ENCODE measurements around the gene TYRO3. TPM values are rescaled to one million over a fixed set of nuclear protein-coding genes. Genes with fewer than 3 reads are reported as not detected.
"Not testable (repeated sequence)": the region's sequence is repeated elsewhere in the genome, so short reads cannot be mapped to it uniquely, and the experiment has no call there.

The TYRO3 gene
- total RNA-seq, 2 donors from 2014 or later: 1.7 to 2.9 TPM

DNA sequence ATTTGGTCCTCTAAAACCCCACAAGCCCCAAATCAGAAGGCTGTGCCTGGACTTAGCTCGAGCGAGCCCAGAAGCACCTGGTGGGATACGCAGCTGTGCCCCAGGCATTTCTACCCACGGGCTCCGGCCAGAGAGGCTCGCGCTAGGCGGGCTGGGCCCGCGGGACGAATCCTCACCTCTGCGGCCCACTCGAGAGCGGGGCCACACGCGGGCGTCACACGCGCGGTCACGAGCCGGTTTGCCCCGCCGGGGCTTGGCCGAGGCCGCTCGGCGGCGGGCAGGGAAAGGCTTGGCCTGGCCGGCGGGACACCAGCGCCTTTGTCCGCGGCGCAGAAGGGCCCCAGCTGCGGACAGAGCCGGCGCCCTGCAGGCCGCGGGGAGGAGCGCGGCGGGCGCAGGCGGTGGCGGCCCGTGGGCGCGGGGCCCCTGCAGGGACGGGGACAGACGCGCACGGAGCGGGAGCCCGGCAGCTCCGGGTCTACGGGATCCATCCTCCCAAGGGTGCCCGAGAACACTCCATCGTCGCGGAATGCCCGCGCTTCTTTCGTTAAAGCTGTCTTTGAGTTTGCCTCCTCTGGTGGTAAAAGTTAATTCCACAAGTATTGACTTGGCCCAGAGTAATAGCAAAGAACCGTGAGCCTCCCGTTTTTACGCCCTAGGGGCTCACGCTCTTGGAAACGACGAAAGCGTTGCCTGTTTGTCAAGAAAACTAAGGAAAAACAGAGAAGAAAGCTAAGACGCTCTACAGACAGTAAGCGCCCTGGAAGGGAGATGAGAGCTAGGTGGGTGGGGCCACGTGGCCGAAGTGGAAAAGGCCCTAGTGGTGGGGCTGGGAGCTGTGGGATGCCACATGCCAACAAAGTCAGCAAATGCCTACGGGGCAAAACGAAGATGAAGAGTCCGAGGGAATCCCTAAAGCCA lies 26.4 kb downstream of the TYRO3 start:
- DNase-seq (ENCODE audit: low spot score in 2 of 2): peak in 1 of 2 donors; percentile 36
- no peaks in the 10 kb centered on the region for H3K9me3 Mint-ChIP-seq
- no peaks in the 10 kb centered on the region for H3K36me3 Mint-ChIP-seq
- peak; percentile 70 to 84 for ATAC-seq
- H3K27ac Mint-ChIP-seq: no peak overlapping the region

DNA sequence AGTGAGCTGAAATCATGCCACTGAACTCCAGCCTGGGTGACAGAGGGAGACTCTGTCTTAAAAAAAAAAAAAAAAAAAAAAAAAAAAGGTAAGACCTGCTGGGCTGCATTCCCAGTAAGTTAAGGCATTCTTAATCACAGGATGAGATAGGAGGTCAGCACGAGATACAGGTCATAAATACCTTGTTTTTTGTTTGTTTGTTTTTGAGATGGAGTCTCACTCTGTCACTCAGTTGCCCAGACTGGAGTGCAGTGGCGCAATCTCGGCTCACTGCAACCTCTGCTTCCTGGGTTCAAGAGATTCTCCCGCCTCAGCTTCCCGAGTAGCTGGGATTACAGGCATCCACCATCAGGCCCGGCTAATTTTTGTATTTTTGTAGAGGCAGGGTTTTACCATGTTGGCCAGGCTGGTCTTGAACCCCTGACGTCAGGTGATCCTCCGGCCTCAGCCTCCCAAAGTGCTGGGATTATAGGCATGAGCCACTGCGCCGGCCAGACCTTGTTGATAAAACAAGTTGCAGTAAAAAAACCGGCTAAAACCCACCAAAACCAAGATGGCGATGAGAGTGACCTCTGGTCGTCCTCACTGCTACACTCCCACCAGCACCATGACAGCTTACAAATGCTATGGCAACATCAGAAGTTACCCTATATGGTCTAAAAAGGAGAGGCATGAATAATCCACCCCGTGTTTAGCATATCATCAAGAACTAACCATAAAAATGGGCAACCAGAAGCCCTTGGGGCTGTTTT lies 27.7 kb downstream of the TYRO3 start:
- not testable (repeated sequence) for H3K36me3 Mint-ChIP-seq; DNase-seq (ENCODE audit: low spot score in 2 of 2); H3K27ac Mint-ChIP-seq; H3K9me3 Mint-ChIP-seq; ATAC-seq

DNA sequence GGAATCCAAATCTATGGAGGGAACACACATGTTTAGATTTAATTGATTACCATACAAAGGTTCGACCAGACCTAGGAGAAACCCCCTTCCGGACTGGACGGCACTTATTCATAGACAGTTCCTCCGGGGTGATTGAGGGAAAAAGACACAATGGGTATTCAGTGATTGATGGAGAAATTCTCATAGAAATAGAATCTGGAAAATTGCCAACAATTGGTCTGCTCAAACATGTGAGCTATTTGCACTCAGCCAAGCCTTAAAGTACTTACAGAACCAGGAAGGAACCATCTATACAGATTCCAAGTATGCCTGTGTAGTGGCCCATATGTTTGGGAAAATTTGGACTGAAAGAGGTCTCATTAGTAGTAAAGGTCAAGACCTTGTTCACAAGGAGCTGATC lies 30.0 kb downstream of the TYRO3 start:
- ATAC-seq: not testable (repeated sequence)

DNA sequence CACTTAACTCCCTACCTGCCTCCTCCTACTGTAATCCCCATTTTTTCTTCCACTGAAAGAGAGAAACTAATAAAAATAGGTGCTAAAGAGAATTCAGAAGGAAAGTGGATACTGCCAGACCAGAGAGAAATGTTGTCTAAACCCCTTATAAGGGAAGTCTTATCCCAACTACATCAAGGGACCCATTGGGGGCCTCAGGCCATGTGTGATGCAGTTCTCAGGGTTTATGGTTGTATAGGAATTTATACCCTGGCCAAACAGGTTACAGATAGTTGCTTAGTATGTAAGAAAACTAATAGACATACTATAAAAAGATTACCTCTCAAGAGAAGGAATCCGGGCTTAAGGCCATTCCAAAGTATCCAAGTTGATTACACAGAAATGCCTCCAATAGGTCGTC lies 30.6 kb downstream of the TYRO3 start:
- ATAC-seq; DNase-seq (ENCODE audit: low spot score in 2 of 2); H3K27ac Mint-ChIP-seq; H3K36me3 Mint-ChIP-seq; H3K9me3 Mint-ChIP-seq: not testable (repeated sequence)

More for the DNA sequence above, 30.0 kb downstream of the TYRO3 start:
- DNase-seq (ENCODE audit: low spot score in 2 of 2); H3K36me3 Mint-ChIP-seq; H3K9me3 Mint-ChIP-seq; H3K27ac Mint-ChIP-seq: not testable (repeated sequence)

DNA sequence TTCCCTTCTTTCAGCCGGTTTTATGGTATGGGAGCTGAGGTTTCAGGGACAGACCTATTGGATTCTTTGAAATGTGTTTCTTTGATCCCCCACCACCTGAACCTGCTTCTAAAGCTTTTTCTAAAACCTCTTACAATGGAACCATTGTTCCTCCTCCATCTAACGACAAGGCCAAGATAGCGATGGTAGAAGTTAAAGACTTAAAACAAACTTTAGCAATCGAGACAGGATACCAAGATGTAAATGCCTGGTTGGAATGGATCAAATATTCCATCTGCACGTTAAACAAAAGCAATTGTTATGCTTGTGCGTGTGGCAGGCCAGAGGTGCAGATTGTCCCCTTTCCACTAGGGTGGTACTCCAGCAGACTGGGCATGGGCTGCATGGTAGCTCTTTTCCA lies 32.2 kb downstream of the TYRO3 start:
- not testable (repeated sequence) for ATAC-seq

DNA sequence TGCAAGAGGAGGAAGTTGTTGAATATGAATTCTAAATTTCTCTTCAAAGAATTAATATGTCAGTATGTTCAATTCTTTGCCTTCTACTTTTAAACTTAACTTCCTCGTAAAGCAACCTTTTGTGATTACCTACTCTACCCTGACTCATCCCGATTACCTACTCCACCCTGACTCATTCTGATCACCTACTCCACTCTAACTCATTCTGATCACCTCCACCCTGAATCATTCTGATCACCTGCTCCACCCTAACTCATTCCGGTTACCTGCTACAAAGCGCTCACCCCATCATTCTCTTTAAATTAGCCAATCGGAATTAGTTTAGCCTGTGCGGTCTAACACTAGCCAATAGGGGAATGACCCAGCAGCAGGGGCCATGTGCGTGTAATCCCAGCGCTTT lies 33.7 kb downstream of the TYRO3 start:
- not testable (repeated sequence) for H3K27ac Mint-ChIP-seq; H3K9me3 Mint-ChIP-seq; H3K36me3 Mint-ChIP-seq; ATAC-seq; DNase-seq (ENCODE audit: low spot score in 2 of 2)

More for the DNA sequence above, 32.2 kb downstream of the TYRO3 start:
- not testable (repeated sequence) for H3K9me3 Mint-ChIP-seq; DNase-seq (ENCODE audit: low spot score in 2 of 2); H3K27ac Mint-ChIP-seq; H3K36me3 Mint-ChIP-seq

DNA sequence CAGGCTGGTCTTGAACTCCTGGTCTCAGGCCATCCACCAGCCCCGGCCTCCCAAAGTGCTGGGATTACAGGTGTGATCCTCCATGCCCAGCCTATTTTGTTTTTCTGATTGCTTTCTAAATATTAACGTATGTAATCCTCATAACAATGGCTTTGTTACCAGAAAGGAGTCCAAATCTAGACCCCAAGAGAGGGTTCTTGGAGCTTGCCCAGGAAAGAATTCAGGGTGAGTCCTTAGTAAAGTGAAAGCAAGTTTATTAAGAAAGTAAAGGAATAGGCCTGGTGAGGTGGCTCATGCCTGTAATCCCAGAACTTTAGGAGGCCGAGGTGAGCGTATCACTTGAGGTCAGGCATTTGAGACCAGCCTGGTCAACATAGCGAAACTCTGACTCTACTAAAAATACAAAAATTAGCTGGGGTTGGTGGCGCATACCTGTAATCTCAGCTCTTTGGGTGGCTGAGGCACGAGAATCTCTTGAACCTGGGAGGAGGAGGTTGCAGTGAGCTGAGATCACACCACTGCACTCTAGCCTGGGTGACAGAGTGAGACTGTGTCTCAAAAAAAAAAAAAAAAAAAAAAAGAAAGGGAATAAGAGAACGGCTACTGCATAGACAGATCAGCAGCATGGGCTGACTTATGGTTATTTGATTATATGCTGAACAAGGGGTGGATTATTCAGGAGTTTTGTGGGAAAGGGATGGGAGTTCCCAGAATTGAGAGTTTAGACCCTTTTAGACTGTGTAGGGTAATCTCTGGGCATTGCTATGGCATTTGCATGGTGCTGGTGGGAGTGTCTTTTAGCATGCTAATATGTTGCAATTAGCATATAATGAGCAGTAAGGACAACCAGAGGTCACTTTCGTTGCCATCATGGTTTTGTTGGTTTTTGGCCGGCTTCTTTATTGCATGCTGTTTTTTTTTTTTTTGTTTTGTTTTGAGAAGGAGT lies 36.1 kb downstream of the TYRO3 start:
- DNase-seq (ENCODE audit: low spot score in 2 of 2) (no peak), ATAC-seq (no peak)
- no peaks in the 10 kb centered on the region for H3K36me3 Mint-ChIP-seq
- no peaks in the 10 kb centered on the region for H3K9me3 Mint-ChIP-seq
- no peak overlapping the region for H3K27ac Mint-ChIP-seq

DNA sequence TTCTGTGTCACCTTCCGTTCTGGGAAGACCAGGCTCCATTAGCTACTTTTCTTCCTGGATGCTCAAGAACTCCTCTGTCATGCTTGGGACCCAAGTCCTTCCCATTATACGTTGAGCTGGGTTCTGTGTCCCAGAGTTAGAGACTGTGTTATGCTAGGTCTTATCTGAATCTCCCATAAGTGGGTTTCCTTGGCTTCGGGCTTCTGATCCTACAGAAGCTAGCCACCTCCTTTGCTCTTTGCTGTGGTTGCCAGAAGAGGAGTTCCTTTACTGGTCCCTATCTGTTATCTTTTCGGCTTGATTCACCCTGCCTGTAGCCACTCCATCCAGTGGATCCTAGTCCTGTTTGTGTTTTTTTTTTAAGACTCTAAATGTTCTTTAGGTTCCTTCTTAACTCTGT lies 38.0 kb downstream of the TYRO3 start:
- Mint-ChIP-seq H3K36me3 (no peaks in the 10 kb centered on the region), H3K9me3 (no peaks in the 10 kb centered on the region), H3K27ac (no peak overlapping the region)
- ATAC-seq (no peak), DNase-seq (ENCODE audit: low spot score in 2 of 2) (no peak)

DNA sequence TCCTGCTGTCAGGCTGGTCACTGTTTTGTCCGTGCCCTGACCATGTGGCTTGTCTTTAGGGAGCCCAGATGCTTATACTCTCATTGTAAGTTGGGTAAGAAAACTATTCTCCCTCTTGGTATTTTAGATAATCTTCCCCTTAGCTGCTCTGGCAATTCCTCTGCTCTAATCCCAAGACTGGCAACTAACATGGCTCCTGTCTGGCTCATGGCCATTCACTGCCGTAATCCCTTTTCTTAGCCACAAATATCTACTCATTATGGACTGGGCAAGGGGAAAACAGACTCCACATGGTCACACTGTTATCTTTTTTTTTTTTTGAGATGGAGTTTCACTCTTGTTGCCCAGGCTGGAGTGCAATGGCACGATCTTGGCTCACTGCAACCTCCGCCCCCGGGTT lies 38.8 kb downstream of the TYRO3 start:
- DNase-seq (ENCODE audit: low spot score in 2 of 2) (no peak), ATAC-seq (no peak)
- Mint-ChIP-seq H3K9me3 (no peaks in the 10 kb centered on the region), H3K36me3 (no peaks in the 10 kb centered on the region), H3K27ac (no peak overlapping the region)

DNA sequence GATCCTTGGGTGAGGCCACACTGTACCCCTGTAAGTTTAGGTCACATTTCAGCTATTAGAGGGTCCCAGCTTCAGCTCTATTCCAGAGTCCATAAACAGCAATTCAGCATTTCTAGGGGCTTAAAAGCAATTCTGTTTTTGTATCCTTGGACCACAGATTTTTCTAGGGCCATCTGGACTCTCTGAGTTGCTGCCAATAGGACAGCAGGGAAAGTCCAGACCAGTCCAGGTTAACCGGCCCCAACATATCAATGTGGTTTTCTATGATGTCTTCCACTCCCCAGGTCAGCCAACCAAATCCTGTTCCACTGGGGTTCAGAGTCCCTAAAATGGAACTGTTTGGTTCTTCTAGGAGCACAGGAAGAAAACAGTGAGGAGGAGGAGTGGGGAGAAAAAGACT lies 40.0 kb downstream of the TYRO3 start:
- Mint-ChIP-seq H3K36me3 (no peaks in the 10 kb centered on the region), H3K9me3 (no peaks in the 10 kb centered on the region), H3K27ac (no peak overlapping the region)
- DNase-seq (ENCODE audit: low spot score in 2 of 2) (no peak), ATAC-seq (no peak)

DNA sequence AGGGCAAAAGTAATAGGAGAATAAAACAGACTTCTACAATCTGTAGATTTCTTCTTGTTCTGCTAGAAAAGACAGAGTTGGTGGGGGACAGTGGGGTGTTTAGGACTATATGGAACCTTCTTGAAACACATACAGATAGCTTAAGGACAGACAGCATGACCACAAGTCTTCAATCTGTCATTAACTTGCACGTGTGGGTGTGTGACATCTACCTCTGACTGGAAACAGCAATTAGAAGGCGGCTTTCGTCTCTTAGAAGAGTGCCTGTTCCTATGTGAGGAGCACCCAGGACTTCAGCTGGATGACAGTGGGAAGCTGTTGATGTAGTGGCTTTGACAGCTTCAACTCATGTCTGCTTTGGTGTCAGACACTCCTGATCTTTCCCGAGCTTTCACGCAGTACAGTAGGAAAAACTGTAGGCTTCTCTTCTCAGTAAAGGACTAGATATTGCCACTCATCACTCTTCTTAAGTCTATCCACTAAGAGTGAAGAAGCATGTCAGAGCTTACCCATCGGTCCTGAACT lies 44.5 kb downstream of the TYRO3 start:
- ATAC-seq (no peak), DNase-seq (ENCODE audit: low spot score in 2 of 2) (no peak)
- peak overlapping the region in 1 of 2 donors; percentile 10 for H3K27ac Mint-ChIP-seq
- H3K9me3 Mint-ChIP-seq: no peaks in the 10 kb centered on the region
- no peaks in the 10 kb centered on the region for H3K36me3 Mint-ChIP-seq

DNA sequence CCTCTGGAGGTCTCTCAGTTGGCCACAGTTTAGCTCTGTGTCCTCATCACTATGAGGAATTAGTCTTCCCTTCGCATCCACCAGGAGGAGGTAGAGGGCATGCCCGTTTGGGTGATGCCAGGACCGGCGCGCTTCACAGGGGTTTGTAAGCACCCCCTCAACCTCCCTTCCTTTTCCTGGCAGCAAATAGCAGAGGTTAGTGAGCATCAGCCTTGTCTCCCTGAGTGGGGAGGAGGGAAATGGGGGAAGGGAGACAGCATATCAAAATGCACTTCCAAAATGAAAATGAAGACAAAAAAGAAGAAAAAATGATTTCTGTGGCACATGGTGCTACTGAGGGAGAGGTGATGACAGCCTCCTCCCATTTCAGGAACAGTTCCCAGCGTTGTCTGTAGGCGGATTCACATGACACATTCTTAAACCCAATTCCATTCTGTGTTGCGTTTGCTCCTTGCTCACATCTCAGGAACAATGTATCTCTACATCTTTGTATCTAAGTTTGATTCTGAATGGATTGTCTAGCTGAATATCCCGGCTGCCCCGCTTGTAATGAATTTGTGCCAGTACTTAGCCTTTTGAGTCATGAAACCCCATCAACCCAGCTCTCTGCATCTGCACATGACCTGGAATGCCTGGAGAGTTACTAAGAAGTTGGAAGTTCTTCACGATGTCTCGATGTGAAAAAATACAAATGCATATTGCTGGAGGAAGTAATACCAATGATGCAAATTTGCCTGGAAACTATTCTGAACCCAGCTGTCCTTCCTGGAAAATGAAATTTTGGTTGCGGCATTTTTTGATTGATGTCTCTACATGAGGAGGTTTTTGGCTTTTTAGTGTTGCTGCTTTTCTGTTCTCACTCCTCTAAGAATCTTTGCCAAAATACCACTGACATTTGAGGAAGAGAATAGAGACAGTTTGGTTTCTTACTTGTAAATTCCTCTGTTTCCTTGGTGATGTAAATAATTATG lies 45.2 kb downstream of the TYRO3 start:
- H3K27ac Mint-ChIP-seq: peak overlapping the region in 1 of 2 donors; percentile 10
- DNase-seq (ENCODE audit: low spot score in 2 of 2) (peak in 1 of 2 donors; percentile 60), ATAC-seq (peak; percentile 81 to 93)
- H3K36me3 Mint-ChIP-seq: no peaks in the 10 kb centered on the region
- H3K9me3 Mint-ChIP-seq: no peaks in the 10 kb centered on the region

DNA sequence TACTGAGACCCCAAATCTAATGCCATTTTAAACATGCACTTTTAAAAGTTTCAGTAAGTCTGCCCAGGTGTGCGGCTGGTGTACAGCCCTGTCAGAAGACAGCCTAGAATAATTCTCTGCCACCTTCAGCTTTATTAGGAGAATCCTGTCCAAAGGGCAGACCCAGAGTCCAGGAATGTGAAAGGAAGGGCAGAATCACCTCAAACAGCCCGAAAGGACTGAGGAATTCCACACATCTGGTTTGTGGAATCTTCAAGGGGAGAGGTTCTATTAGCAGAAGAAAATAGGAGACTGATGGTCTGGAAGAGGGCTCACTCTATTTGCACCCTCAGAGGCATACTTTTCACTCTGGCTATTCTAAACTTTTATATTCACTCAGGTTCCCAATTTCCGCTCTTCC lies 46.6 kb downstream of the TYRO3 start:
- no peak for ATAC-seq
- H3K27ac Mint-ChIP-seq: no peak overlapping the region
- no peaks in the 10 kb centered on the region for H3K9me3 Mint-ChIP-seq
- no peak for DNase-seq (ENCODE audit: low spot score in 2 of 2)
- no peaks in the 10 kb centered on the region for H3K36me3 Mint-ChIP-seq

DNA sequence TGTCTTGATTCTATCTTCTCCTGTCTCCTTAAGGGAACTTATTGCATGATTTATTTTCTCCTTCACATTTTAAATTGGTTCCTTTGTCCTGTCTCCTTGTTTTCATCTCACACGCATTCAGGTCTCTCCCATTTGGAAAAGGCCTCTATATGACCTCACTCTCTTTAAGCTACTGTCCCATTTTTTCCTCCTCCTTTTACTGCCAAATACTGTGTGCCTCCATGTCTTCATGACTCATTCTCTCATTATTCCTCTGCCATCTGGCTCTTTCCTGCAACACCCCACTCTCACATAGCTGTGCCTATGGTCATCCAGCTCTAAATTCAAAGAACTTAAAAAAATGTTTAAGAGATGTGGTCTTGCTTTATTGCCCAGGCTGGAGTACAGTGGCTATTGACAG lies 48.0 kb downstream of the TYRO3 start:
- H3K27ac Mint-ChIP-seq: no peak overlapping the region
- DNase-seq (ENCODE audit: low spot score in 2 of 2): no peak
- H3K36me3 Mint-ChIP-seq: no peaks in the 10 kb centered on the region
- no peaks in the 10 kb centered on the region for H3K9me3 Mint-ChIP-seq
- ATAC-seq: no peak

DNA sequence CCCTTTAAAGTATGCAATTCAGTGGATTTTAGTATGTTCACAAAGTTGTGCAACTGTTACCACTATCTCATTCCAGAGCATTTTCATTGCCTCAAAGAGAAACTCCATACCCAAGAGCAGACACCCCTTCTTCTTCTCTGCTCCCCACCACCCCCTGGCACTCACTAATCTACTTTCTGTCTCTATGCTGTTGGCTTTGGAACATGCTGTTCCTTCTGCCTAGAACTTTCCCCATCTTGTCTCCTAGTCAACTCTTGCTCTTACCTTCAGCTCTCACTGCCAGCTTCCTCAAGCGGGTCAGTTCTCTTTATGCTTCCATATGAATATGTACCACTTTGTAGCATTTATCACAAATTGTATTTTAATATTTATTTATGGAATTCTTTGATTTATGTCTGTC lies 50.1 kb downstream of the TYRO3 start:
- Mint-ChIP-seq H3K36me3 (no peaks in the 10 kb centered on the region), H3K9me3 (no peaks in the 10 kb centered on the region), H3K27ac (no peak overlapping the region)
- DNase-seq (ENCODE audit: low spot score in 2 of 2) (no peak), ATAC-seq (no peak)

All from activated naive CD4-positive, alpha-beta T cell treated with anti-CD3 and anti-CD28 coated beads, Interleukin-2, amount 50 U/mL, for 72 hours (primary cell).